Measurements from ENCODE around the gene YPEL1. TPM values are rescaled to one million over a fixed set of nuclear protein-coding genes. Genes with fewer than 3 reads are reported as not detected.
"Not testable (repeated sequence)": the region's sequence is repeated elsewhere in the genome, so short reads cannot be mapped to it uniquely, and the experiment has no call there.

YPEL1 gene
- total RNA-seq, 1 donor from 2014 or later: 7.3 TPM

DNA sequence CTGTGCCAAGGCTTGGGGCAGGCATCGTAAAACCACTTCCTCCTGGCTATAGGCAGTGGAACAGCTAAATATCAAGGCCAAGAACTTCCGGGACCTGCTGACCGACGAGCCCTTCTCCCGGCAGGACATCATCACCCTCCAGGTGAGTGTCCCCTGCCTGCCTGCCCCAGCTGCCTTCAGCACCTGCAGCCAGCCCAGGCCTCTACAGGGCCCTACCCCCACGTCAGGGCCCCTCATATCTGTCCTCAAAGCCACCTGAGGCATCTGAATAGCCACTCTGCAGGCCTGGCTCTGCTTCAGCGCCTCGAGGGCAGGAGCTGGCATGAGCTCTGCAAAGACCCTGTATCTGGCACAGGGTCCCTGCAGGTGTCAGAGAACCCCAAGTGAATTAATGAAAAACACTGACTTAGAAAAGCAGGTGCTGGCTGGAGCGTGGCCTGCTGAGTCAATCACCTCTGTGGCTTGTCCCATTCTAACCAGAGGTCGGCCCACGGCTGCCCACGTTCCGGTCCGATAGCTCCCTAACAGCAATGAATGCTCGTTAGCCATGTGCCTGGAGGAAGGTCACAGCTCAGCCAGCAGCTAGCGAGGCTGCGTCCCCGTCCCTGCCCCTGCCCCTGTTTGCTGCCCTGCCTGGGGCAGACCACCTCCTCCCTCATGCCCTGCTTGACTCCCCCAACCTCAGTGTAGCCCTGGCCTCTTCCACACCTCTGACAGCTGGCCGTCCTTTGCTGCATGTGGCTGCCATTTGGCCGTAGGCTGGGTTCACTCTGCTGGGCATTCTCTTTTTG lies 53.0 kb downstream of the YPEL1 start:
- DNase-seq (ENCODE audit: low read depth): no peak

DNA sequence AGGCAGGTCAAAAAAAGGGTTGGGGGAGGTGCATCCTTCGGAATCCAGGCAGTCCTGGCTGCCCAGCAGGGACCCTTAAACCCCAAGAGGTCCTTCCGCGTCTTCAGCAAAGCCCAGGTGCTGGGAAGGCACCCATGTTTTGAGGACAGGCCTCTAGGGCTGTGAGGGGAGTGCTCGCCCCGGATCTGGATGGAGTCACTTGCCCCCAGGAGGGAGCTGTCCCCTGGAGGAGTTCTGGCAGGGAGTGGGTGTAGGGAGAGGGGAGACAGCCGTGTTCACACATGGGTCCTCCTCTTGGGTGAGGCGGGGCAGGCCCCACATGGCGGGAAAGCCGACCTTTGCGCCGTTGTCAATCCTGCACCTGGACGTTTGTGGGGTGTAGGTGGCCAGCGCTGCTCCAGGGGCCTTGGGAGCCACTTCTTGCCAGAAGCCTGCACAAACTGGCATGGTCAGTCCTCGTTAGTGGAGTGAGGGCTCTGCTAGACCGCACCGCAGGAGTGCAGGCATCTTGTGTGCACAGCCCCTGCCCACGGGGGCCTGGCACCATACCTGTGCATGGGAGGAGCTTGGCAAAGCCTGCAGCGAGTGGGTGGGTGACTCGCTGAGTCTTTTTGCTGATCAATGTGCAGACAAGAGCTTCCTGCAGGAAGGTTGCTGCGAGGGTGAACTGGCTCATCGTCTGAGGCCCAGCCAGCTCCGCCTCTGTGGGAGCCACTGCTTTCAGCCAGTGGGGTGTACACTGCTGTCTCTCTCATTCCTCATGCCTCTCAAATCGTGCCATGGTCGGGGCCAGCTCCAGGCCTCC lies 53.8 kb downstream of the YPEL1 start:
- TF ChIP-seq, protein P1, sequence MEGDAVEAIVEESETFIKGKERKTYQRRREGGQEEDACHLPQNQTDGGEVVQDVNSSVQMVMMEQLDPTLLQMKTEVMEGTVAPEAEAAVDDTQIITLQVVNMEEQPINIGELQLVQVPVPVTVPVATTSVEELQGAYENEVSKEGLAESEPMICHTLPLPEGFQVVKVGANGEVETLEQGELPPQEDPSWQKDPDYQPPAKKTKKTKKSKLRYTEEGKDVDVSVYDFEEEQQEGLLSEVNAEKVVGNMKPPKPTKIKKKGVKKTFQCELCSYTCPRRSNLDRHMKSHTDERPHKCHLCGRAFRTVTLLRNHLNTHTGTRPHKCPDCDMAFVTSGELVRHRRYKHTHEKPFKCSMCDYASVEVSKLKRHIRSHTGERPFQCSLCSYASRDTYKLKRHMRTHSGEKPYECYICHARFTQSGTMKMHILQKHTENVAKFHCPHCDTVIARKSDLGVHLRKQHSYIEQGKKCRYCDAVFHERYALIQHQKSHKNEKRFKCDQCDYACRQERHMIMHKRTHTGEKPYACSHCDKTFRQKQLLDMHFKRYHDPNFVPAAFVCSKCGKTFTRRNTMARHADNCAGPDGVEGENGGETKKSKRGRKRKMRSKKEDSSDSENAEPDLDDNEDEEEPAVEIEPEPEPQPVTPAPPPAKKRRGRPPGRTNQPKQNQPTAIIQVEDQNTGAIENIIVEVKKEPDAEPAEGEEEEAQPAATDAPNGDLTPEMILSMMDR (conservative IDR thresholded peaks at IDR 0.05; ENCODE audit: low read depth, low read length): no peak
- no peak for DNase-seq (ENCODE audit: low read depth)
- no peak overlapping the region for H3K4me3 ChIP-seq (ENCODE audit: low read depth, low read length)

More for the DNA sequence above, 53.0 kb downstream of the YPEL1 start:
- TF ChIP-seq, protein P1 (conservative IDR thresholded peaks at IDR 0.05; ENCODE audit: low read depth, low read length): no peak
- H3K4me3 ChIP-seq (ENCODE audit: low read depth, low read length): no peak overlapping the region

DNA sequence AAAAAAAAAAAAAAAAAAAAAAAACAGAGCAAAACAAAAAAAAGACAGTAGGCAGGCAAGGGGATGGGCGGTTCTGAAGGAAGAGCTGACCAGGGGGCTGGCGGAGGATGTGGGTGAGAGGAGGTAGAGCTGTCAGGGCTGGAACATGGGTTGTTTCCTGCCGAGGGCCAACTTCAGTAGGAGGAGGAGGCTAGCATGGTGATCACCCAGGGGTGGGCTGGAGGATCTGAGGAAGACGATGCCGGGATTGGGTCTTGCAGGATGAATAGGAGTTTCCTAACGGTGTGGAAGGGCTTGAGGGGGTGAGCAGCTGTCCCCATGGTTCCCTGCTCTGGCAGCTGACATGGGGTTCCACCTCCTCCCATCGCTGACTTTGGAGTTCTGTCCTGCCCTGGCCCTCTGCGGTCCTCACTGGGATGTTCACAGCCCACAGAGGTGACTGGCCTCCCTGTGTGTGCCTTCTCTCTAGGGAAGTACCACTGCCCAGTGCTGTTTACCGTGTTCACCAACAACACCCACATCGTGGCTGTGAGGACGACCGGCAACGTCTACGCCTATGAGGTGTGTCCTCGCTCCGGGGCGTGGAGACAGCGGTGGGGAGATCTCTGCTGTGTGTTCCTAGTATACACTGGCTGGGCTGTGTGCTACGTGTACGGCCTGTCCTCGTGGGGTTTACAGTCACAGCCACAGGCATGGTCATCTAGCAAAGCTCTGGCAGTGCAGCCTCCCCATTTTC lies 54.6 kb downstream of the YPEL1 start:
- no peak overlapping the region for H3K4me3 ChIP-seq (ENCODE audit: low read depth, low read length)
- TF ChIP-seq, protein P1 (conservative IDR thresholded peaks at IDR 0.05; ENCODE audit: low read depth, low read length): no peak
- DNase-seq (ENCODE audit: low read depth): no peak

DNA sequence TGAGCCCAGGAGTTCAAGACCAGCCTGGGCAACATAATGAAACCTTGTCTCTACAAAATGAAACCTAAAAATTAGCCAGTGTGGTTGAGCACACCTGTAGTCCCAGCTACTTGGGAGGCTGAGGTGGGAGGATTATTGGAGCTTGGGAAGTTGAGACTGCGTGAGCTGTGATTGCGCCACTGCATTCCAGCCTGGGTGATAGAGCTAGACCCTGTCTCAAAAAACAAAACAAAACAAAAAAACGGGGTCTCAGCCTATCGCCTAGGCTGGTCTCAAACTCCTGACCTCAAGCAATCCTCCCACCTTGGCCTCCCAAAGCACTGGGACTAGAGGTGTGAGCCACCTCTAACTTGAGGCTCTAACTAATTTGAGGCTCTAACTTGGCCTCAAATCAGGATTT lies 56.2 kb downstream of the YPEL1 start:
- TF ChIP-seq, protein P1 (conservative IDR thresholded peaks at IDR 0.05; ENCODE audit: low read depth, low read length): no peak
- no peak for DNase-seq (ENCODE audit: low read depth)

DNA sequence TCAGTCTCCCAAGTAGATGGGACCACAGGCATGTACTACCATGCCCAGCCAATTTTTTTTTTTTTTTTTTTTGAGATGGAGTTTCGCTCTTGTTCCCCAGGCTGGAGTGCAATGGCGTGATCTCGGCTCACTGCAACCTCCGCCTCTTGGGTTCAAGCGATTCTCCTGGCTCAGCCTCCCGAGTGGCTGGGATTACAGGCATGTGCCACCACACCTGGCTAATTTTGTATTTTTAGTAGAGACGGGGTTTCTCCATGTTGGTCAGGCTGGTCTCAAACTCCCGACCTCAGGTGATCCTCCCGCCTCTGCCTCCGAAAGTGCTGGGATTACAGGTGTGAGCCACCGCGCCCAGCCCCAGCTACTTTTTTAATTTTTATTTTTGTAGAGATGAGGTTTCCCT lies 56.8 kb downstream of the YPEL1 start:
- not testable (repeated sequence) for DNase-seq (ENCODE audit: low read depth); H3K4me3 ChIP-seq (ENCODE audit: low read depth, low read length)

More for the DNA sequence above, 56.2 kb downstream of the YPEL1 start:
- H3K4me3 ChIP-seq (ENCODE audit: low read depth, low read length): no peak overlapping the region

DNA sequence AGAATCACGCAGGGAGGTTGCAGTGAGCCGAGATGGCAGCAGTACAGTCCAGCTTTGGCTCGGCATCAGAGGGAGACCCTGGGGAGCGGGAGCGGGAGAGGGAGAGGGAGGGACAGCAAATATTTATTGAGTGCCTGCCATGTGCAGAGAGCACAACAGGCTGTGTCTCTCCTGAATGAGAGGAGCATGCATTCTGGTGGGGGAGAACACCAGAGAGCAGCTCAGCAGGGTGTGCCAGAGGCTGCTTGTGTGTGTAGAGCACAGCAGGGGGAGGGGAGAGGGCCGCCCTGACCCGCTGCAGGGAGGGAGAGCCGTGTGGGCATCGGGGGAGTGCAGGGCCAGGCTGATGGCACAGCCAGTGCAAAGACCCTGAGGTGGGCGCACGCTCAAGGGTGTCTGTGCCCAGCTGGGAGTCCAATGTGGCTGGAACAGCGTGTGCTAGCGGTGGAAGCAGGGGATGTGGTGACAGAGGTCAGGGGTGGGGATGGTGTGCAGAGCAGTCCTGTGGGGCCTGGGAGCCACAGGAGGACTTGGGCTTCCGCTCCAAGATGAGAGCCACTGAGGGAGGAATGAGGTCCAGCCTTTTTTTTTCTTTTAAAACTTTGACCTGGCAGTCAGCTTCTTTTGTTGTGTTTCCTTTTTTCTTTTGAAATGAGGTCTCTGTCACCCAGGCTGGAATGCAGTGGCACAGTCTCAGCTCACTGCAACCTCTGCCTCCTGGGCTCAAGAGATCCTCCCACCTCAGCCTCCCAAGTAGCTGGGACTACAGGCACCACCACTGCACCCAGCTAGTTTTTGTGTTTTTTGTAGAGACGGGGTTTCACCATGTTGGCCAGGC lies 57.8 kb downstream of the YPEL1 start:
- H3K4me3 ChIP-seq (ENCODE audit: low read depth, low read length): no peak overlapping the region
- DNase-seq (ENCODE audit: low read depth): no peak
- TF ChIP-seq, protein P1 (conservative IDR thresholded peaks at IDR 0.05; ENCODE audit: low read depth, low read length): no peak

Data from epithelial cell of proximal tubule (primary cell).